PC-9 (cell line): ENCODE data around the gene TRIP12.
"Not testable (repeated sequence)": the region's sequence is repeated elsewhere in the genome, so short reads cannot be mapped to it uniquely, and the experiment has no call there.

Experiments used
- EZH2 ChIP-seq: fragments of 200-600 bp; sonication (generic); IDR thresholded peaks from 2 replicates; pipeline ENCODE4 v1.8.0; 2017; ENCODE audit warnings: antibody characterized with exemption, low read depth
- TF ChIP-seq, protein P1 (sequence below): fragments of 200-600 bp; sonication (generic); conservative IDR thresholded peaks from 2 replicates; pipeline ENCODE4 v1.6.1; 2017; ENCODE audit warnings: mixed run types, antibody characterized with exemption, mild to moderate bottlenecking, moderate library complexity

DNA sequence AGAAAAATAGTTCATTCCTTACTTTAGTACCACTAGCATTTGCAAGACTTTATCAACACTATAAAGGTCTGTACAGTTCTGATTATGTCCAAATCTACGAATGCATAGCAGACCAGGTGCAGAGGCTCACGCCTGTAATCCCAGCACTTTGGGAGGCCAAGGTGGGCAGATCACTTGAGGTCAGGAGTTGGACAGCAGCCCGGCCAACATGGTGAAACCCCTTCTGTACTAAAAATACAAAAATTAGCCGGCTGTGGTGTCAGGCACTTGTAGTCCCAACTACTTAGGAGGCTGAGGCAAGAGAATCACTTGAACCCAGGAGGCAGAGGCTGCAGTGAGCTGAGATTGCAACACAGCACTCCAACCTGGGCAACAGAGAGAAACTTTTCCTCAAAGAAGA lies 87.4 kb downstream of the TRIP12 start:
- TF ChIP-seq, protein P1, sequence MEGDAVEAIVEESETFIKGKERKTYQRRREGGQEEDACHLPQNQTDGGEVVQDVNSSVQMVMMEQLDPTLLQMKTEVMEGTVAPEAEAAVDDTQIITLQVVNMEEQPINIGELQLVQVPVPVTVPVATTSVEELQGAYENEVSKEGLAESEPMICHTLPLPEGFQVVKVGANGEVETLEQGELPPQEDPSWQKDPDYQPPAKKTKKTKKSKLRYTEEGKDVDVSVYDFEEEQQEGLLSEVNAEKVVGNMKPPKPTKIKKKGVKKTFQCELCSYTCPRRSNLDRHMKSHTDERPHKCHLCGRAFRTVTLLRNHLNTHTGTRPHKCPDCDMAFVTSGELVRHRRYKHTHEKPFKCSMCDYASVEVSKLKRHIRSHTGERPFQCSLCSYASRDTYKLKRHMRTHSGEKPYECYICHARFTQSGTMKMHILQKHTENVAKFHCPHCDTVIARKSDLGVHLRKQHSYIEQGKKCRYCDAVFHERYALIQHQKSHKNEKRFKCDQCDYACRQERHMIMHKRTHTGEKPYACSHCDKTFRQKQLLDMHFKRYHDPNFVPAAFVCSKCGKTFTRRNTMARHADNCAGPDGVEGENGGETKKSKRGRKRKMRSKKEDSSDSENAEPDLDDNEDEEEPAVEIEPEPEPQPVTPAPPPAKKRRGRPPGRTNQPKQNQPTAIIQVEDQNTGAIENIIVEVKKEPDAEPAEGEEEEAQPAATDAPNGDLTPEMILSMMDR: not testable (repeated sequence)
- TF ChIP-seq EZH2: not testable (repeated sequence)
